GM12878 (cell line): ENCODE data around the gene GDE1. TPM values are rescaled to one million over a fixed set of nuclear protein-coding genes. Genes with fewer than 3 reads are reported as not detected.

ENCODE experiments used
- BRCA1 ChIP-seq: IDR thresholded peaks from 2 replicates; pipeline ENCODE4 v1.6.1; 2011; ENCODE audit warnings: low read depth, low read length, improper control_type of control experiment
- CHD1 ChIP-seq: IDR thresholded peaks from 2 replicates; pipeline ENCODE4 v1.6.1; 2012; ENCODE audit warnings: low read depth, low read length, improper control_type of control experiment
- CHD2 ChIP-seq: IDR thresholded peaks from 2 replicates; pipeline ENCODE4 v1.6.1; 2011; ENCODE audit warnings: low read depth, low read length, improper control_type of control experiment, borderline replicate concordance
- CREM ChIP-seq: IDR thresholded peaks from 2 replicates; pipeline ENCODE4 v1.6.1; 2014; ENCODE audit warnings: antibody characterized with exemption, low read depth
- DPF2 ChIP-seq: fragments of 450-650 bp; IDR thresholded peaks from 2 replicates; pipeline ENCODE4 v1.6.1; 2017; ENCODE audit warnings: mild to moderate bottlenecking
- EED ChIP-seq: sonication (generic); IDR thresholded peaks from 2 replicates; pipeline ENCODE4 v1.6.1; 2016; ENCODE audit warnings: antibody characterized with exemption, low read depth
- JUND ChIP-seq: IDR thresholded peaks from 2 replicates; pipeline ENCODE4 v1.6.1; 2012; ENCODE audit warnings: low read depth, mild to moderate bottlenecking, low read length, improper control_type of control experiment, moderate library complexity
- MTA2 ChIP-seq: fragments of 450-650 bp; IDR thresholded peaks from 2 replicates; pipeline ENCODE4 v1.6.1; 2016; ENCODE audit warnings: low read depth, mild to moderate bottlenecking, moderate library complexity
- POLR2A ChIP-seq: IDR thresholded peaks from 2 replicates; pipeline ENCODE4 v1.6.1; 2011; ENCODE audit warnings: low read depth, mild to moderate bottlenecking, low read length
- SIN3A ChIP-seq: IDR thresholded peaks from 2 replicates; pipeline ENCODE4 v1.6.1; 2012; ENCODE audit warnings: low read depth, low read length, improper control_type of control experiment
- SMC3 ChIP-seq: IDR thresholded peaks from 2 replicates; pipeline ENCODE4 v1.6.1; 2011; ENCODE audit warnings: low read length, improper control_type of control experiment, borderline replicate concordance
- SREBF2 ChIP-seq: IDR thresholded peaks from 2 replicates; pipeline ENCODE4 v1.6.1; 2012; ENCODE audit warnings: mild to moderate bottlenecking, low read length
- SUPT20H ChIP-seq: IDR thresholded peaks from 2 replicates; pipeline ENCODE4 v1.6.1; 2011; ENCODE audit warnings: low read depth, mild to moderate bottlenecking, low read length, moderate library complexity, borderline replicate concordance; ENCODE audit not compliant: control insufficient read depth
- YBX1 ChIP-seq: fragments of 450-650 bp; IDR thresholded peaks from 2 replicates; pipeline ENCODE4 v1.6.1; 2016; ENCODE audit warnings: antibody characterized with exemption
- ZNF384 ChIP-seq: IDR thresholded peaks from 2 replicates; pipeline ENCODE4 v1.6.1; 2012; ENCODE audit warnings: low read depth, mild to moderate bottlenecking, low read length, improper control_type of control experiment, borderline replicate concordance
- polyA plus RNA-seq, 11 experiments: library from polyadenylated mRNA; depleted of rRNA in 4 of 11; unstranded in 6 of 11; stranded (reverse) in 5 of 11; fragments of >200 nt; fragmentation: Nextera tagmentation in 4 of 11; fragmentation: Illumina TruSeq in 1 of 11; extraction: Ambion mirVana in 4 of 11; extraction: Trizol in 1 of 11; gene quantifications; 1 replicate in 1 of 11; 2 replicates in 10 of 11; pipeline versions ENCODE4 v1.2.1 to v1.2.3, GENCODE V29; 2011 to 2016; ENCODE audit warnings: inconsistent platforms in 2 of 11, missing spikeins in 2 of 11, low read depth in 1 of 11
- total RNA-seq, 4 experiments: library from RNA; depleted of rRNA in 3 of 4; stranded (reverse); fragments of >200 nt in 3 of 4; fragmentation: Illumina TruSeq in 1 of 4; extraction: Trizol in 1 of 4; gene quantifications; 2 replicates each; pipeline versions ENCODE4 v1.2.1 to v1.2.3, GENCODE V29; 2013 to 2021
- TF ChIP-seq, protein P1 (sequence below): IDR thresholded peaks from 2 replicates; pipeline ENCODE4 v1.6.1; 2011; ENCODE audit warnings: borderline replicate concordance, low read depth, mild to moderate bottlenecking, moderate library complexity, low read length; ENCODE audit not compliant: insufficient read depth, poor library complexity, severe bottlenecking
- TF ChIP-seq, protein P2 (sequence below): IDR thresholded peaks from 2 replicates; pipeline ENCODE4 v1.6.1; 2012; ENCODE audit warnings: improper control_type of control experiment, low read depth, low read length; ENCODE audit not compliant: insufficient replicate concordance
- TF ChIP-seq, protein P3 (sequence below): fragments of 450-650 bp; IDR thresholded peaks from 2 replicates; pipeline ENCODE4 v1.6.1; 2016; ENCODE audit warnings: mild to moderate bottlenecking
- TF ChIP-seq, protein P4 (sequence below): fragments of 450-650 bp; formaldehyde crosslinking; IDR thresholded peaks from 2 replicates; pipeline ENCODE4 v1.5.0; 2022; ENCODE audit warnings: mild to moderate bottlenecking, missing genetic modification characterization

GDE1 gene
- total and polyA plus RNA-seq, 10 of the 15 experiments (the other 5 are each of a cell fraction or from before 2014, with no cell fraction given) = 14.8 to 31.8 (median 21.0) TPM

DNA sequence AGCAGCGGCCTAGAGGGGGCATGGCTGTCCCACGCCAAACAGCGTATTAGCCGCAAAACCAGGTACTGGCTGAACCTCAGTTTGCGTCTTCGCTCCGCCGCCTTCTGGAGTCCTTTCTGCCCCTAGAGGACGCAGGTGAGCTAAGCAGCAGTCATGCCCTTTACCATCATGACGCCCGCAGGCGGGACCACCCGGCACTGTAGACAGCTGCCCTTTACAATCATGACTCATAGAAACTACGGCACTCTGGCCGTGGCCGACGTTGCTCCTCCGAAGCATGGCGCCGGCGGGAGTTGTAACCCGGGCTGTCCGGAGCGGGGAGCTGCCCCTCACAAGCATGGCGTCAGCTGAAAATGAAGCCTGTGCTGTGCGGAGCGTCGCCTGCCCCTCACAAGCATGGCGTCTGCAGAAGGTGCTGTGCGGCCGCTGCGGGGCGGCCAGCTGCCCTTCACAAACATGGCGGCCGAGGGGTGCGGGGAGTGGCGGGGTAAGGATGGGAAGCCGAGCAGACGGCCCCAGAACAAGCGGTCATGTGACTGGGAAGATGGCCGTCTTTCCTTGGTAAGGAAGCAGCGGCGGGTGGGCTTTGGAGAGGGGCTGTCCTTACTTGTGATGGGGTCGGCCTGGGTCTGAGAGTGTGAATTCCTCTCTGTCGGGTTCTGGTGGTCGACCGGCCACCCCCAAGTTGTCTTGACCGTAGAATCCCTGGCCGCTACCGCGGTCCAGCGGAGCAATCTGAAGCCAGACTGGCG lies 33.5 kb upstream of the GDE1 start, which contains the start of gene VPS35L (continued):
- TF ChIP-seq SUPT20H (no peak), YBX1 (no peak), CHD2 (peak; percentile 86), CREM (peak; percentile 94), ZNF384 (no peak), SIN3A (0 out of 2 replicates have a peak, but pooled peaks have one; percentile 45), POLR2A (peak; percentile 87), SMC3 (peak; percentile 11; the same call in 1 of the 2 replicates), BRCA1 (no peak), DPF2 (peak; percentile 46), SREBF2 (no peak), EED (no peak), MTA2 (peak; percentile 58), CHD1 (no peak), JUND (peak; percentile 28; the same call in 1 of the 2 replicates)
- TF ChIP-seq, protein P1, sequence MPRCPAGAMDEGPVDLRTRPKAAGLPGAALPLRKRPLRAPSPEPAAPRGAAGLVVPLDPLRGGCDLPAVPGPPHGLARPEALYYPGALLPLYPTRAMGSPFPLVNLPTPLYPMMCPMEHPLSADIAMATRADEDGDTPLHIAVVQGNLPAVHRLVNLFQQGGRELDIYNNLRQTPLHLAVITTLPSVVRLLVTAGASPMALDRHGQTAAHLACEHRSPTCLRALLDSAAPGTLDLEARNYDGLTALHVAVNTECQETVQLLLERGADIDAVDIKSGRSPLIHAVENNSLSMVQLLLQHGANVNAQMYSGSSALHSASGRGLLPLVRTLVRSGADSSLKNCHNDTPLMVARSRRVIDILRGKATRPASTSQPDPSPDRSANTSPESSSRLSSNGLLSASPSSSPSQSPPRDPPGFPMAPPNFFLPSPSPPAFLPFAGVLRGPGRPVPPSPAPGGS = peak; percentile 33
- TF ChIP-seq, protein P2, sequence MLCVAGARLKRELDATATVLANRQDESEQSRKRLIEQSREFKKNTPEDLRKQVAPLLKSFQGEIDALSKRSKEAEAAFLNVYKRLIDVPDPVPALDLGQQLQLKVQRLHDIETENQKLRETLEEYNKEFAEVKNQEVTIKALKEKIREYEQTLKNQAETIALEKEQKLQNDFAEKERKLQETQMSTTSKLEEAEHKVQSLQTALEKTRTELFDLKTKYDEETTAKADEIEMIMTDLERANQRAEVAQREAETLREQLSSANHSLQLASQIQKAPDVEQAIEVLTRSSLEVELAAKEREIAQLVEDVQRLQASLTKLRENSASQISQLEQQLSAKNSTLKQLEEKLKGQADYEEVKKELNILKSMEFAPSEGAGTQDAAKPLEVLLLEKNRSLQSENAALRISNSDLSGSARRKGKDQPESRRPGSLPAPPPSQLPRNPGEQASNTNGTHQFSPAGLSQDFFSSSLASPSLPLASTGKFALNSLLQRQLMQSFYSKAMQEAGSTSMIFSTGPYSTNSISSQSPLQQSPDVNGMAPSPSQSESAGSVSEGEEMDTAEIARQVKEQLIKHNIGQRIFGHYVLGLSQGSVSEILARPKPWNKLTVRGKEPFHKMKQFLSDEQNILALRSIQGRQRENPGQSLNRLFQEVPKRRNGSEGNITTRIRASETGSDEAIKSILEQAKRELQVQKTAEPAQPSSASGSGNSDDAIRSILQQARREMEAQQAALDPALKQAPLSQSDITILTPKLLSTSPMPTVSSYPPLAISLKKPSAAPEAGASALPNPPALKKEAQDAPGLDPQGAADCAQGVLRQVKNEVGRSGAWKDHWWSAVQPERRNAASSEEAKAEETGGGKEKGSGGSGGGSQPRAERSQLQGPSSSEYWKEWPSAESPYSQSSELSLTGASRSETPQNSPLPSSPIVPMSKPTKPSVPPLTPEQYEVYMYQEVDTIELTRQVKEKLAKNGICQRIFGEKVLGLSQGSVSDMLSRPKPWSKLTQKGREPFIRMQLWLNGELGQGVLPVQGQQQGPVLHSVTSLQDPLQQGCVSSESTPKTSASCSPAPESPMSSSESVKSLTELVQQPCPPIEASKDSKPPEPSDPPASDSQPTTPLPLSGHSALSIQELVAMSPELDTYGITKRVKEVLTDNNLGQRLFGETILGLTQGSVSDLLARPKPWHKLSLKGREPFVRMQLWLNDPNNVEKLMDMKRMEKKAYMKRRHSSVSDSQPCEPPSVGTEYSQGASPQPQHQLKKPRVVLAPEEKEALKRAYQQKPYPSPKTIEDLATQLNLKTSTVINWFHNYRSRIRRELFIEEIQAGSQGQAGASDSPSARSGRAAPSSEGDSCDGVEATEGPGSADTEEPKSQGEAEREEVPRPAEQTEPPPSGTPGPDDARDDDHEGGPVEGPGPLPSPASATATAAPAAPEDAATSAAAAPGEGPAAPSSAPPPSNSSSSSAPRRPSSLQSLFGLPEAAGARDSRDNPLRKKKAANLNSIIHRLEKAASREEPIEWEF = no peak
- TF ChIP-seq, protein P3, sequence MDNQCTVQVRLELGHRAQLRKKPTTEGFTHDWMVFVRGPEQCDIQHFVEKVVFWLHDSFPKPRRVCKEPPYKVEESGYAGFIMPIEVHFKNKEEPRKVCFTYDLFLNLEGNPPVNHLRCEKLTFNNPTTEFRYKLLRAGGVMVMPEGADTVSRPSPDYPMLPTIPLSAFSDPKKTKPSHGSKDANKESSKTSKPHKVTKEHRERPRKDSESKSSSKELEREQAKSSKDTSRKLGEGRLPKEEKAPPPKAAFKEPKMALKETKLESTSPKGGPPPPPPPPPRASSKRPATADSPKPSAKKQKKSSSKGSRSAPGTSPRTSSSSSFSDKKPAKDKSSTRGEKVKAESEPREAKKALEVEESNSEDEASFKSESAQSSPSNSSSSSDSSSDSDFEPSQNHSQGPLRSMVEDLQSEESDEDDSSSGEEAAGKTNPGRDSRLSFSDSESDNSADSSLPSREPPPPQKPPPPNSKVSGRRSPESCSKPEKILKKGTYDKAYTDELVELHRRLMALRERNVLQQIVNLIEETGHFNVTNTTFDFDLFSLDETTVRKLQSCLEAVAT = peak; percentile 71
- TF ChIP-seq, protein P4, sequence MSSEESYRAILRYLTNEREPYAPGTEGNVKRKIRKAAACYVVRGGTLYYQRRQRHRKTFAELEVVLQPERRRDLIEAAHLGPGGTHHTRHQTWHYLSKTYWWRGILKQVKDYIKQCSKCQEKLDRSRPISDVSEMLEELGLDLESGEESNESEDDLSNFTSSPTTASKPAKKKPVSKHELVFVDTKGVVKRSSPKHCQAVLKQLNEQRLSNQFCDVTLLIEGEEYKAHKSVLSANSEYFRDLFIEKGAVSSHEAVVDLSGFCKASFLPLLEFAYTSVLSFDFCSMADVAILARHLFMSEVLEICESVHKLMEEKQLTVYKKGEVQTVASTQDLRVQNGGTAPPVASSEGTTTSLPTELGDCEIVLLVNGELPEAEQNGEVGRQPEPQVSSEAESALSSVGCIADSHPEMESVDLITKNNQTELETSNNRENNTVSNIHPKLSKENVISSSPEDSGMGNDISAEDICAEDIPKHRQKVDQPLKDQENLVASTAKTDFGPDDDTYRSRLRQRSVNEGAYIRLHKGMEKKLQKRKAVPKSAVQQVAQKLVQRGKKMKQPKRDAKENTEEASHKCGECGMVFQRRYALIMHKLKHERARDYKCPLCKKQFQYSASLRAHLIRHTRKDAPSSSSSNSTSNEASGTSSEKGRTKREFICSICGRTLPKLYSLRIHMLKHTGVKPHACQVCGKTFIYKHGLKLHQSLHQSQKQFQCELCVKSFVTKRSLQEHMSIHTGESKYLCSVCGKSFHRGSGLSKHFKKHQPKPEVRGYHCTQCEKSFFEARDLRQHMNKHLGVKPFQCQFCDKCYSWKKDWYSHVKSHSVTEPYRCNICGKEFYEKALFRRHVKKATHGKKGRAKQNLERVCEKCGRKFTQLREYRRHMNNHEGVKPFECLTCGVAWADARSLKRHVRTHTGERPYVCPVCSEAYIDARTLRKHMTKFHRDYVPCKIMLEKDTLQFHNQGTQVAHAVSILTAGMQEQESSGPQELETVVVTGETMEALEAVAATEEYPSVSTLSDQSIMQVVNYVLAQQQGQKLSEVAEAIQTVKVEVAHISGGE (CRISPR knock-in tag) = 0 out of 2 replicates have a peak, but pooled peaks have one; percentile 19
